Activated CD4-positive, alpha-beta T cell treated with anti-CD3 and anti-CD28 coated beads, Interleukin-2, amount 10 ng/mL, durations not matched to agents 24 days and 14 days (primary cell): ENCODE data around the gene FOXM1. TPM values are rescaled to one million over a fixed set of nuclear protein-coding genes. Genes with fewer than 3 reads are reported as not detected.
"Not testable (repeated sequence)": the region's sequence is repeated elsewhere in the genome, so short reads cannot be mapped to it uniquely, and the experiment has no call there.

Experiments
- DNase-seq: peaks from one replicate; pipeline ENCODE4 v3.0.0; 2022
- H3K27ac Mint-ChIP-seq: one replicate; pipeline ENCODE4 v1.8.0; 2022; ENCODE audit warnings: mild to moderate bottlenecking, mixed read lengths
- H3K27me3 Mint-ChIP-seq: one replicate; pipeline ENCODE4 v1.8.0; 2022; ENCODE audit warnings: mixed read lengths
- H3K36me3 Mint-ChIP-seq: one replicate; pipeline ENCODE4 v1.8.0; 2022; ENCODE audit warnings: low read depth, mild to moderate bottlenecking, mixed read lengths
- H3K4me1 Mint-ChIP-seq: one replicate; pipeline ENCODE4 v1.8.0; 2021; ENCODE audit warnings: mixed read lengths
- H3K4me3 Mint-ChIP-seq: one replicate; pipeline ENCODE4 v1.8.0; 2022; ENCODE audit warnings: mild to moderate bottlenecking, moderate library complexity, mixed read lengths
- H3K9me3 Mint-ChIP-seq: one replicate; pipeline ENCODE4 v1.8.0; 2021; ENCODE audit warnings: mixed read lengths
- intact Hi-C: fragments of 100-400 bp; cut with micrococcal nuclease; formaldehyde crosslinking; loops from one replicate; pipeline ENCODE4 v1.15.1; 2023
- total RNA-seq: library from RNA; stranded (reverse); gene quantifications from 2 replicates; pipeline ENCODE4 v1.2.3, GENCODE V29; 2022

FOXM1 gene
- total RNA-seq, 1 donor from 2014 or later, result 74.0 TPM

DNA sequence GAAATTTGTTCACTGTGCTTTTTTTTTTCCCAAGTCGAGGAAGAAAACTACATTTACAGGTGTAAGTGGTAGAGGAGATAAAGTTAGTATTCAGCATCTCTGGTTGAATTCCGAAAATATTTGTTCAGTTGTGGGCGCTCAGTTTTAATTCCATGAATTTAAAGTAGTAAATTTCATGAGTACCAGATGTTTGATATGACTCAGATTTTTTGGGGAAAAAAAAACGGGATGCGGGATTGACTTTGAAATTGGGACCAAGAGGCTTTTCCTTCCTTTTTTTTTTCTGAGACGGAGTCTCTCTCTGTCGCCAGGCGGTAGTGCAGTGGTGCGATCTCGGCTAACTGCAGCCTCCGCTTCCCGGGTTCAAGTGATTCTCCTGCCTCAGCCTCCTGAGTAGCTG is 15.3 kb upstream of the FOXM1 start:
- Mint-ChIP-seq H3K9me3 (no peaks in the 10 kb centered on the region), H3K27ac (no peak overlapping the region), H3K36me3 (peaks cover 19% of the 10 kb centered on the region), H3K4me1 (peaks cover 32% of the 10 kb centered on the region), H3K27me3 (peaks cover 3% of the 10 kb centered on the region), H3K4me3 (no peak overlapping the region)
- DNase-seq, result no peak
- intact Hi-C loops, result no loop called here

DNA sequence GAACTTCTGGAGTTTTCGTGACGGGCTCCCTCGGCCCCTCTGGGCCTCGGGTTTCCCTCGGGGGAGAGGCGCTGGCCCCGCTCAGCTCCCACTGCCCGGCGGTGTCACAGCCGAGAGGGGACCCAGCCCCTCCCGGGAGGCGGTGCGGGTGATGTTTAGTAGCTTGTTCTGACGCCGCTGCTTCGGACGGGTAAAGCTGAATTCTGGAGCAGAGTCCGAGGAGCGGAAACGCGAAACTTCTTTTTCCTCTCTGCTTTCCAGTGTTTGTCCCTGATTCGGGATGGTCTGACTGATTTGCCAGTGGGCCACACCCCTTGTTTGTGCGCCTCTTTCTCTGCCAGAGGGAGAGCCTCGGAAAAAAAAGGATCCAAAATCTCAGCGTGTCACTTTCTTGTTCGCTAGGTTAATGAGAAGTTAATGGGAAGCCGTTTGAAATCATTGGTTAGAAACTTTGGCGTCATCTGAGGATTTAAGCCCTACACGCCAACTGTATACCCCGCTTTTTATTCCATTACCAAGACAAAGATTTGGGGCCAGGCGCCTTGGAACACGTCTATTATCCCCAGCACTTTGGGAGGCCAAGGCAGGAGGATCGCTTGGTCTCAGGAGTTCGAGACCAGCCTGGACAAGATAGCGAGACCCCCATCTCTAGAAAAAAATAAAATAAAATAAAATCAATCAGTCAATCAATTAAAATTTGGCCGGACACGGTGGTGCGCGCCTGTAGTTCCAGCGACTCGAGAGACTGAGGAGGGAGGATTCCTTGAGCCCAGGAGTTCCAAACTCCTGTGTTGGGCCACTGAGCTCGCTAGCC is 14.5 kb upstream of the FOXM1 start:
- intact Hi-C loops, result loop anchor here (2.0 kb wide), 2 partner anchors 23 to 201 kb away; no protein-coding TSS in a partner anchor
- Mint-ChIP-seq H3K4me3 (peak overlapping the region; percentile 99), H3K4me1 (peaks cover 32% of the 10 kb centered on the region), H3K27me3 (peaks cover 3% of the 10 kb centered on the region), H3K9me3 (no peaks in the 10 kb centered on the region), H3K27ac (no peak overlapping the region), H3K36me3 (peaks cover 19% of the 10 kb centered on the region)
- DNase-seq, result peak; percentile 78

DNA sequence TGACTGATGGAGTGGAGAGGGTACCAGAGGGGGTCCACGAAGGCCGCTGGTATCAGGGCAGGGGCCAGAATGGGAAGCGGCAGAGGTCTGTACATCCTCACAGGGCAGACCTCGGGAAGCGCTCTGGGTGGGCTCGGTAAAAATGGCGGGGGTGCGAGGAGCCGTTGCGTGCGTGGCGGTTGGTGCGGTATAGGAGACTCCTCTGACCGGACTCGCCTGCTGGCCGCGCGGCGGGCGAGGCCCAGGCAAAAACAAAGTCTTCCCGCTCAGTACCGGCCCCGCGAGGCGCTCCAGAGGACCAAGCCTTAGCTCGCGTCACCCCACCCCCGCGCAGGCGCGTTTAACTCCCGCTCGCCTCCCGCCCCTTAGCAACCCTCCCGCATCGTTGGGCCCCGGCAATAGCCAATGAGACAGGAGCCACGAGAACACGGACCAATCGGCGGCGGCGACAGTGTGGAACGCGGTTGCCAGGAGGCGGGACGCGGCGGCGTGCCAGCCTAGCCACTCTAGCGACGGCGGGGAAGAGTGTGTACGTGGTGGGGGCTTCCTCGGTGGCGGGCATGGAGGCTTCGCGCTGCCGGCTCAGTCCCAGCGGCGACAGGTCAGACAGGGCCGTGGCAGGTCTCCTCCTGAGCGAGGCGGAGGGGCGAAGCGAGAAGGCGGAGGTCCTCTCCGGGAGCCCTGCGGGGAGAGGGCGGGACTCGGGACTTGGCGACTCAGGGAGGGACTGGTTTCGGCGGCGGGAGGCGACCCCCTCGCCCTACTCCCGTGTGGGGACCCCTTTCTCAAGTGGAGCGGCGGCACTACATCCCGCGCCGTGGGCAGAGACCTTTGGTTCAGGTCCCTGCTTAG is 13.6 kb upstream of the FOXM1 start, which contains the start of gene TULP3:
TULP3 (plus strand) TSS at position 504 of the 852 bp plus-strand sequence; CDS start at position 561, 57 bp downstream.
- Mint-ChIP-seq H3K9me3 (no peaks in the 10 kb centered on the region), H3K4me1 (peaks cover 32% of the 10 kb centered on the region), H3K36me3 (peaks cover 24% of the 10 kb centered on the region), H3K4me3 (peak within 1 kb of the TSS; percentile 99), H3K27ac (peak within 1 kb of the TSS; percentile 94), H3K27me3 (peaks cover 3% of the 10 kb centered on the region)
- intact Hi-C loops, result loop anchor here (1.0 to 2.0 kb wide), 5 partner anchors 13 to 200 kb away; partner anchors contain the start of genes FOXM1, ITFG2 and RHNO1
- peak; percentile 99 for DNase-seq

DNA sequence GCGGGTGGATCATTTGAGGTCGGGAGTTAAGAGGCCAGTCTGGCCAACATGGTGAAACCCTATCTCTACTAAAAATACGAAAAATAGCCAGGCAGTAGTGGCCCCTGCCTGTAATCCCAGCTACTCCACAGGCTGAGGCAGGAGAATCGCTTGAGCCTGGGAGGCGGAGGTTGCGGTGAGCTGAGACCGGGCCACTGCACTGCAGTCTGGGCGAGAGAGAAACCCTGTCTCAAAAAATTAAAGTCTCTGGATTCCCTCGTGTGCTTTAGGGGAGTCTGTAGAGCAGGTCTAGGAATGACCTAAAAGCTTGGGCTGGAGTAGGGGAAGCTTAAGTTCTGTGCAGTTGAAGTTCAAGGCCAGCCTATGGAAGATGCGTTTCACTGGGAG is 13.0 kb upstream of the FOXM1 start:
- peak overlapping the region; percentile 99 for H3K4me3 Mint-ChIP-seq
- H3K27ac Mint-ChIP-seq, result peak overlapping the region; percentile 94
- no peaks in the 10 kb centered on the region for H3K9me3 Mint-ChIP-seq
- H3K36me3 Mint-ChIP-seq, result peaks cover 28% of the 10 kb centered on the region
- intact Hi-C loops, result loop anchor here (1.0 to 2.0 kb wide), 5 partner anchors 13 to 199 kb away; partner anchors contain the start of genes FOXM1, ITFG2 and RHNO1
- peaks cover 3% of the 10 kb centered on the region for H3K27me3 Mint-ChIP-seq
- H3K4me1 Mint-ChIP-seq, result peaks cover 35% of the 10 kb centered on the region
- DNase-seq, result no peak

DNA sequence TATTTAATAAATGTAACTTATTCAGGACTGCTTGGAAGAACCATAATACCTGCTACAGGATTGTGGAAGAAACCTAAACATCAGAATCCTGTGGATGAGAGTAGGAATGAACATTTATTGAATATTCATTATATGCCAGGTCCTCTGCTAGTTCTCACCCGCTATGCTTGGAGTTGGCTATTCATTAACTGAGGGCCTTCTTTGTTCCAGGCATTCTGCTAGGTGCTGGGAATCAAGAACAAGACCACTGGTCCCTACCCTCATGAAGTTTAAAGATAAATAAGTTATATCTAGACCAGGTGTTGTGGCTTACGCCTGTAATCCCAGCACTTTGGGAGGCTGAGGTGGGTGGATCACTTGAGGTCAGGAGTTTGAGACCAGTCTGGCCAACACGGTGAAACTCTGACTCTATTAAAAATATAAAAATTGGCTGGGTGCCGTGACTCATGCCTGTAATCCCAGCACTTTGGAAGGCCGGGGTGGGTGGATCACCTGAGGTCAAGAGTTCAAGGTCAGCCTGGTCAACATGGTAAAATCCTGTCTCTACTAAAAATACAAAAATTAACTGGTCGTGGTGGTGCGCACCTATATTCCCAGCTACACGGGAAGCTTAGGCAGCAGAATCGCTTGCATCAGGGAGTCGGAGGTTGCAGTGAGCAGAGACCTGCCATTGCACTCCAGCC is 9.9 kb upstream of the FOXM1 start:
- Mint-ChIP-seq H3K9me3 (no peaks in the 10 kb centered on the region), H3K36me3 (peaks cover 35% of the 10 kb centered on the region), H3K4me3 (no peak overlapping the region), H3K4me1 (peaks cover 44% of the 10 kb centered on the region), H3K27ac (no peak overlapping the region), H3K27me3 (peaks cover 2% of the 10 kb centered on the region)
- intact Hi-C loops, result no loop called here
- no peak for DNase-seq

DNA sequence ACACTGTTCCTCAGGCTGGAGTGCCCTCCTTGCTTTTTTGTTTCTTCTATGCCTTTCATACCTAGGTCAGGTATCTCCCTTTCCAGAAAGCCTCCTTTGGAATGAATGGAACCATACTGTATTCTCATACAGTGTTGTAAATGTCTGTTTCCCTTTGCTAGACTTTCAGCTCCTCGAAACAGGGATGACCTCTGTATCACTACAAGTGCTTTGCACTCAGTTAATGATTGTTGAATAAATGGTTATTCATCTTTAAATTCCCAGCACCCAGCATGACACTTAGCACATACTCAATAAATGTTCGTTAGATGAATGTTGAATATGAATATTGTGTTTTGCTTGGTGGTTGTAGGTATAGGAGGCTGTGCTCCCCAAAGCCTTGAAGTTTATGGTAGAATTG is 7.8 kb upstream of the FOXM1 start:
- H3K36me3 Mint-ChIP-seq, result peaks cover 38% of the 10 kb centered on the region
- intact Hi-C loops, result loop anchor here (1.0 to 2.0 kb wide), 2 partner anchors 59 to 156 kb away; no protein-coding TSS in a partner anchor
- no peak overlapping the region for H3K4me3 Mint-ChIP-seq
- H3K27ac Mint-ChIP-seq, result peak overlapping the region; percentile 7
- H3K4me1 Mint-ChIP-seq, result peaks cover 39% of the 10 kb centered on the region
- H3K9me3 Mint-ChIP-seq, result no peaks in the 10 kb centered on the region
- DNase-seq, result no peak
- H3K27me3 Mint-ChIP-seq, result no peaks in the 10 kb centered on the region

DNA sequence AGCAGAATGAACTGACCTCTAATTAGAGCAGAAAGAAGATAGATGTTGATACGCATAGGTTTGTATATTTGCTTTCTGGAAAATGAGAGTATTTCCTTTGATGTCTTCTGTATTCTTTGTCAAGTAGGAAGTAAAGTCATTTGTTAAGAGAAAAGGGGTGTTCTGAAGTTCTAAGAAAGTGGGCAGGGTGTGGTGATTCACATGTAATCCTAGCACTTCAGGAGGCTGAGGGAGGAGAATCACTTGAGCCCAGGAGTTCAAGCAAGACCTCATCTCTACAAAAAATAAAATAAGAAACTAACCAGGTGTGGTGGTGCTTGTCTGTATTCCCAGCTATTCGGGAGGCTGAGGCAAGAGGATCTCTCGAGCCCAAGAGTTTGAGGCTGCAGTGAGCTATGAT is 2.9 kb upstream of the FOXM1 start:
- Mint-ChIP-seq H3K4me3 (peak overlapping the region; percentile 87), H3K36me3 (peaks cover 37% of the 10 kb centered on the region), H3K9me3 (no peaks in the 10 kb centered on the region), H3K27ac (peak overlapping the region; percentile 78), H3K27me3 (no peaks in the 10 kb centered on the region), H3K4me1 (peaks cover 50% of the 10 kb centered on the region)
- DNase-seq, result peak; percentile 70
- intact Hi-C loops, result loop anchor here (5.0 kb wide), 1 partner anchor 188 kb away; no protein-coding TSS in a partner anchor

DNA sequence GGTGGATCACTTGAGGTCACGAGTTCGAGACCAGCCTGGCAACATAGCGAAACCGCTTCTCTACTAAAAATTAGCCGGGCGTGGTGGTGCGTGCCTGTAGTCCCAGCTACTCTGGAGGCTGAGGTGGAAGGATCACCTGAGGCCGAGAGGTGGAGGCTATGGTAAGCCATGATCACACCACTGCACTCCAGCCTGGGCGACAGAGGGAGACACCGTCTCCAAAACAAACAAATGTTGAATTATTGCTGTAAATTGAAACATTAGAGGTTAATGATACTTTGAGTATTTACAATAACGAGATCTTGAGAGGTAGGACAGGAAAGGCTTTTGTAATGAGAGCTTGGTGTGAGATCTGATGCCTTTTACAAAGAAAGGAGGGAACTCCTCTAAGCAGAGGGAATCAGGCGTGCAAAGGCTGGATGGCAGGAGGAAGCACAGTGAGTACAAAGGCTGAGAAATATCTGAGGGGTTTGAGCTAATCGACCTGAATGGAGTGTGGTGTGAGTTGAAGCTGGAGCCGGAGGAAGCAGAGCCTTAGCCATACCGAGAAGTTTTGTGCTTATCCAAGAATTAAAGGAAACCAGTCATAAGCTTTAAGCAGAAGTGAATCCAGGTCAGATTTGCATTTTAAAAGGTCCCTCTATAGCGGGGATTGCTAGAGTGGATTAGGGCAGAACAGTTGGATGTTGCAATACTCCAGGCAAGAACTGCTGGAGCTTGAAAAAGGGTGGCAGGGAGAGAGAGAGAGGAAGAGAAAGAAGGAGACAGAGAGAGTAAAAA is 1.2 kb upstream of the FOXM1 start:
- DNase-seq, result no peak
- peaks cover 49% of the 10 kb centered on the region for H3K4me1 Mint-ChIP-seq
- H3K27ac Mint-ChIP-seq, result peak overlapping the region; percentile 98
- intact Hi-C loops, result loop anchor here (1.0 to 5.0 kb wide), 2 partner anchors 12 to 186 kb away; partner anchors contain the start of gene TULP3
- H3K9me3 Mint-ChIP-seq, result no peaks in the 10 kb centered on the region
- peaks cover 43% of the 10 kb centered on the region for H3K36me3 Mint-ChIP-seq
- H3K27me3 Mint-ChIP-seq, result no peaks in the 10 kb centered on the region
- H3K4me3 Mint-ChIP-seq, result peak overlapping the region; percentile 87

DNA sequence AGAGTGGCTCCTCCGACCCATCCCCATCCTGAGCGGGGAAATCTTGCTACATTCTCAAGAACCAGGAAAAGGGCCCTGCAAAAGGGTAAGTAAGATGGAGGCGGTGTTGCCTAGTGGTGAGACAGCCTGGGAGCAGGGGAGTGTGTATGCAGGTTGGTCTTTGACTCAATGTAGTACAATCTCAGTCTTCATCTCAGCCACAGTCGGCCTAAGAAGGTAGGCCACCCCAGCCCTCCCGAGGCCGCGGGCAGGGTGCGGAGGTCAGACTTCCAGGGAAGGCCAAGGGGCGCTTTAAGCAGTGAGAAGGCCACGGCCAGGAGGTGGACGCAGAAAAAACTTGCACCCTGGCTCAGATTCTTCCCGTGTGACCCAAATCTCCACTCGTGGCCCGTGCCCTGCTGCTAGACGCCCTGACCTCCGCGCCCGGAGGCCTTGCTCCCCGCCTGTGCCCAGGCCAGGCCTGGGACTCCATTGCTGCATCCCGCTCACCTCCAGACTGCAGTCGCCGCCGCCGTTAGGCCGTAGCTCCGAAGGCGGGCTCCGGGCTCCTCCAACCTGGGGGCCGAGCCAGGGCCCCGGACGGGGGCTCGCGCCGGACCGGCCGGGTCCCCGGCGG is 435 bp downstream of the FOXM1 start:
- Mint-ChIP-seq H3K9me3 (no peaks in the 10 kb centered on the region), H3K36me3 (peaks cover 50% of the 10 kb centered on the region), H3K4me3 (peak overlapping the region; percentile 87), H3K27me3 (no peaks in the 10 kb centered on the region), H3K27ac (peak overlapping the region; percentile 88), H3K4me1 (peaks cover 43% of the 10 kb centered on the region)
- peak; percentile 78 for DNase-seq
- intact Hi-C loops, result loop anchor here (1.0 to 5.0 kb wide), 4 partner anchors 8 to 184 kb away; partner anchors contain the start of genes ITFG2 and TULP3

DNA sequence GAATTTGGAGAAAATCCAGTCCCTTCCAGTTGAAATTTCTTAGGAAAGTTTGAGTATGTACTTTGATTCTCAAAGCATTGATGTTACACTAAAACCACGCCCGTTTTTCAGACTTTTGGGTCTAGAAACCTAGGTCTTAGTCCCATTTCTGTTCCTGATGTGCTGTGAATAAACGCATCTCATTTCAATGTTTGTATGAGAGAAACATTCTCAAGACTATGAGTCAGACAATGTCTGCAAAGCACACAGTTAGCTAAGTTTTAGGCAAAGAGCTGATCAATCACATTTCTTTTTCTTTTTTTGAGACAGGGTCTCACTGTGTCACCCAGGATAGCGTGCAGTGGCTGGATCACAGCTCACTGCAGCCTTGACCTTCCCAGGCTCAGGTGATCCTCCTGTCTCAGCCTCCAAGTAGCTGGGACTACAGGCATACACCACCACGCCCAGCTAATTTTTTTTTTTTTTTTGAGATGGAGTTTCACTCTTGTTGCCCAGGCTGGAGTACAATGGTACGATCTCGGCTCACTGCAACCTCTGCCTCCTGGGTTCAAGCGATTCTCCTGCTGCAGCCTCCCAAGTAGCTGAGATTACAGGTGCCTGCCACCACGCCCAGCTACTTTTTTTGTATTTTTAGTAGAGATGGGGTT is 7.9 kb downstream of the FOXM1 start:
- Mint-ChIP-seq H3K36me3 (peaks cover 56% of the 10 kb centered on the region), H3K27ac (peak overlapping the region; percentile 94), H3K4me1 (peaks cover 19% of the 10 kb centered on the region)
- not testable (repeated sequence) for H3K4me3 Mint-ChIP-seq, H3K27me3 Mint-ChIP-seq, DNase-seq, H3K9me3 Mint-ChIP-seq
- intact Hi-C loops, result loop anchor here (1.0 to 2.0 kb wide), 3 partner anchors 7 to 56 kb away; partner anchors contain the start of genes ITFG2 and TULP3

DNA sequence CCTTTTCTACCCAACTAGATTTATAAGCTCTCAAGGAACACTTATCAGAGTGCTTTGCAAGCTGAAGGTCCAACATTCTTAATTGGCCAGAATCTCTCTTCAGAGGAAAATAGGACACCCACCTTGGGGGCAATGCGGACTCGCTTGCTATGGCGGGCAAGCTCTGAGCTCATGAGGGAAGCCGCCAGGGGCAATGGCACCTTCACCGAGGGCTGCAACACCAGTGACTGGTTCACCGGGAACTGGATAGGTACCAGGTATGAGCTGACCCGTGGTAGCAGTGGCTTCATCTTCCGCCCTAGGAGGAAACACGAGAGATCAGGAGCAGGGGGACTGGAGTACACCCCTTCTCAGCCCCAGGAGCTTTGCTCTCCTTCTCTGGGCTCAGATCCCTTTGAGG is 12.8 kb downstream of the FOXM1 start:
- intact Hi-C loops, result no loop called here
- no peak overlapping the region for H3K27ac Mint-ChIP-seq
- H3K9me3 Mint-ChIP-seq, result no peaks in the 10 kb centered on the region
- H3K4me1 Mint-ChIP-seq, result peaks cover 13% of the 10 kb centered on the region
- DNase-seq, result no peak
- H3K4me3 Mint-ChIP-seq, result no peak overlapping the region
- no peaks in the 10 kb centered on the region for H3K27me3 Mint-ChIP-seq
- H3K36me3 Mint-ChIP-seq, result peaks cover 66% of the 10 kb centered on the region

DNA sequence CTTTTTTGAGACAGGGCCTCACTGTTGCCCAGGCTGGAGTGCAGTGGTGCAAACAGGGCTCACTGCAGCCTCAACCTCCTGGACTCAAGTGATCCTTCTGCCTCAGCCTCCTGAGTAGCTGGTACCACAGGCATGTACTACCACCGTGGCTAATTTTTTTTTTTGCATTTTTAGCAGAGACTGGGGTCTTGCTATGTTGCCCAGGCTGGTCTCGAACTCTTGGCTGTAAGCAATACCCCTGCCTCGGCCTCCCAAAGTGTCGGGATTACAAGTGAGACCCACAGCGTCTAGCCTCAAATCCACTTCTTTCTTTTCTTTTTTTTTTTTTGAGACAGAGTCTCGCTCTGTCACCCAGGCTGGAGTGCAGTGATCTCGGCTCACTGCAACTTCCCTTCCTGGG is 13.6 kb downstream of the FOXM1 start:
- H3K4me3 Mint-ChIP-seq, intact Hi-C loops, H3K27ac Mint-ChIP-seq, DNase-seq, H3K9me3 Mint-ChIP-seq, H3K27me3 Mint-ChIP-seq, H3K4me1 Mint-ChIP-seq: not testable (repeated sequence)
- H3K36me3 Mint-ChIP-seq, result peaks cover 66% of the 10 kb centered on the region
